ENCODE results near the gene RREB1. TPM values are rescaled to one million over a fixed set of nuclear protein-coding genes. Genes with fewer than 3 reads are reported as not detected.

Gene RREB1
- total RNA-seq, 1 donor from 2014 or later: 18.9 TPM

GRCh38 chr6:7273709-7274108 lies 165.9 kb downstream of the RREB1 start:
- intact Hi-C loops (cut with micrococcal nuclease): loop anchor here (10.0 kb wide), 1 partner anchor 791 kb away; the partner anchor contains the start of gene BLOC1S5

DNA sequence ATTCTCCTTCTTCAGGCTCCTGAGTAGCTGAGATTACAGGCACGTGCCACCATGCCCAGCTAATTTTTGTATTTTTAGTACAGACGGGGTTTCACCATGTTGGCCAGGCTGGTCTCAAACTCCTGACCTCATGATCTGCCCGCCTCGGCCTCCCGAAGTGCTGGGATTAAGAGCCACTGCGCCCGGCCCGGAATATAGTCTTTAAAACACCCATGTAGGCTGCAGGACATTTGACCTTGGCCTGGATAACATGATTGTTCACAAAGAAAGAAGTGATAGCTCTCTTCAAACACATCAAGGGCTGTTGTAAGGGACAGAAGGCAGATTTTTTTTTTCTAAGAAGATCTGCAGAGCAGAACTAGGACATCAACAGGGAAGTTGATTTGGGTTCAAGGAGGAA lies 166.8 kb downstream of the RREB1 start:
- intact Hi-C loops (cut with micrococcal nuclease): loop anchor here (10.0 kb wide), 1 partner anchor 790 kb away; the partner anchor contains the start of gene BLOC1S5

- intact Hi-C loops (cut with micrococcal nuclease): loop anchor here (1.0 to 10.0 kb wide), 5 partner anchors 113 to 941 kb away; partner anchors contain the start of genes BLOC1S5, CAGE1 and RIOK1
Observed at GRCh38 chr6:7276199-7276524, 168.4 kb downstream of the RREB1 start.

DNA sequence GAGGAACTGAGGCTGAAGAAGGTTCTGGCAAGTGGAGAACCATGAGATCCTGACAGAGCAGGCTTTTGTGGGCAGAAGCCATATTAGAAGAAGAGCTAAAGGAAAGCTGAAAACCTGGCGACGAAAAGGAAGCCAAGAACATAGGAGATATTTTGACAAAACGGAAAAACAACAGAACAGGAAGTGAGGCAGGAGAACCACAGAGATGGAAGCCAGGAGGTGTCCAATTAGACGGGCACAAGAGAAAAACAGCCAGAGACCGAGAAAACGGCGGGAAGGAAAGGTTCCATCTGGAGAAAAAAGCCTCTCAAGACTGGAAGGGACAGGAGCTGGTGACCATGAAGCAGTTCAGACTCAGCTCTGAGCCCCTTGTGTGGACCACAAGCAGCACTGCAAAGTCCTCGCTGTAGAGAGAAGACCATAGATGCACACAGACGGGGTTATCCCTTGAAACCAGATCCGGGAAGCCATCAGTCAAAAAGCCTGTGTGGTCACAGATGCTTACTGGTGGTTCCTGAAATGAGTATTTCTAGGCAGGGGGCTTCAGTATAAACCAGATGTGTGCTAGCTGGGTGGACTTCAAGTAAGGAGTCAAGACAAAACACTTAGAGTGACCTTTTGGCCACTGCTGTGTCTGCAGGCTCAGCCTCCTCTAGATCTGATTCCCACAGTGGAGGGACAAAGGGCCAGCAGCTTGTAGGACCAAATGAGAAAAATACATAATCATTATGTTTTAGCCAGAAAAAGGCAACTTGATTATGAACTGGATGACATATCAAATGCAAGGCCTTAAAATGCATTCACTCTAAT lies 174.5 kb downstream of the RREB1 start:
- intact Hi-C loops (cut with micrococcal nuclease): loop anchor here (1.0 kb wide), 2 partner anchors 31 to 108 kb away; partner anchors contain the start of gene SSR1

DNA sequence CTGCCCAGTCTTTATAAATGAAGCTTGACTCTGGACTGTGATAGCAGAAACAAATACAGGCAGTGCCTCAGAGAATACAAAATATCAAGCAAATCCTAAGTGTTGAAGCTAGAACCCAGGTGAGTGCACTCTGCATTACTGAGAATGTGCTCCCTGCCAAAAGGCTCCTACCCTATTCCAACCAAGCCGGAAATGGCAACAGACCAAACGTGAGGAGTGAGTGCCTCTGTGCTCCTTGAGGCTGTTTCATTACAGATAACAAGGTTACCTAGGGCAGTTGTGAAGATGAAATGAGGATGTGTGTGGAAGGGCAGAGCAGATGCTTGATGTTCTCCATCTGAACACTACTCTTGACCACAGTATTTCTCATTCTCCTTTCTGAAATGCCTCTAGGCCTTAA lies 175.9 kb downstream of the RREB1 start:
- intact Hi-C loops (cut with micrococcal nuclease): no loop called here

- intact Hi-C loops (cut with micrococcal nuclease): no loop called here
Observed at GRCh38 chr6:7285416-7285815, 177.7 kb downstream of the RREB1 start.

DNA sequence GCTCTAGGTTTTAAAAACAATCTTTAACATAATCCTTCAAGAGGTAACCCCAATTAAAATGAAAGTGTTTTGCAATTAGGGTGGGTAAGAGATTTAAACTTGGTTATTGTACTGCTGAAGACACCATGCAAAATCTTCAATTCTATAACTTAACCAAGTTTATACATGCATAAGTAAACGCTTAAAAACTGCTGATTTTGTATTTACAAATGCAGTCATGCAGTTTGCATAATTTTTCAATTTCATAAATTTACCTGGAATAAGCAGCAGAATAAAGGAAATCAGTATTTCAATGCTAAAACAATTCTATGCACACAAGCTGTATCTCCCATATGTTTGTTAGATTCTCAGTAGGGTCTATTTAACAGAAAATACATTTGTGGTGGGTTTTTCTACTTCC lies 182.3 kb downstream of the RREB1 start:
- intact Hi-C loops (cut with micrococcal nuclease): loop anchor here (5.0 kb wide), 1 partner anchor 302 kb away; the partner anchor contains the start of gene SNRNP48

DNA sequence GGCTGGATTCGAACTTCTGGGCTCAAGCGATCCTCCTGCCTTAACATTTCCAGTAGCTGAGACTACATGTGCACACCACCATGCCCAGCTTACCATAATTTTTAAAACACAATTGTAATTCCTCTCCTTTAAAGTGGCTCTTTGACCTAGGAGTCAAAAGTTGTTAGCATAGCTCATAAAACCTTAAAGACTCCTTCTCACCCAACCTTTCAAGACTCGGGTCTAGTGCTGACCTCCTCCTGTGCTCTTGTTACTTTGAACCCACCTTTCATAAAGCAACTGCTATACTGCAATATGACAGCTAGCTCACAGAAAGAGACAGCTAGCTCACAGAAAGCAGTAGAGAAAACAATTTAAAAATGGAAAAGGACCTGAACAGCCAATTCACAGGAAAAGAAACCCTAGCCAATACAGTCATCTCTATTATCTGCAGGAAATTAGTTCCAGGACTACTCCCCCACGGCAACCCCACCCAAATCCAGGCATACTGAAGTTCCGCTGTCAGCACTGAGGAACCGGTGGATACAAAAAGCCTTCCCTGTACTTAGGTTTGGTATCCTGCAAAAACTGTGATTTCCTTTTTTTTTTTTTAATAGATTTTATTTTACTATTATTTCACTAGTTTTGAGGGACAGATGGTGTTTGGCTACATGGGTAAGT lies 185.0 kb downstream of the RREB1 start:
- intact Hi-C loops (cut with micrococcal nuclease): loop anchor here (5.0 kb wide), 1 partner anchor 300 kb away; the partner anchor contains the start of gene SNRNP48

- intact Hi-C loops (cut with micrococcal nuclease): no loop called here
Observed at GRCh38 chr6:7295916-7296315, 188.2 kb downstream of the RREB1 start.

DNA sequence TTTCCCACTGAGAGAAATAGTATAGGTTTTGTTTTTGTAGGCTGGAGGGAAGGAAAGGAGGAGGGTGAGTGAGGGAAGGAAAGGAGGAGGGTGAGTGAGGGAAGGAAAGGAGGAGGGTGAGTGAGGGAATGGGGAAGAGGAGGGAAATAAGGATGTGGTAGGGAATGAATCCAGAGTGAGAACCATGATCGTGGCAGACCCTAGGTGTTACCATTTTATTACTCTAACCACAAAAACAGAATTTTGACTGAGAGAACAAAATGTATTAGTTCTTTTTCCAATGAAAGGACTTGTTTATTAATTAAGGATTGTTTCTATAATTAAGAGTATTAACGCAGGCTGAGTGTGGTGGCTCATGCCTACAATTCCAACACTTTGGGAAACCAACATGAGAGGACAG lies 188.8 kb downstream of the RREB1 start:
- intact Hi-C loops (cut with micrococcal nuclease): no loop called here

- intact Hi-C loops (cut with micrococcal nuclease): no loop called here
Observed at GRCh38 chr6:7298113-7298512, 190.4 kb downstream of the RREB1 start.

- intact Hi-C loops (cut with micrococcal nuclease): no loop called here
Observed at GRCh38 chr6:7300926-7301325, 193.2 kb downstream of the RREB1 start.

Other genes starting within 250 kb of the RREB1 start
- 171 and 176 TPM in 2 replicates for gene SSR1, start 205.2 kb downstream of the RREB1 start, total RNA-seq